ENCODE data around the gene SPOCD1. TPM values are rescaled to one million over a fixed set of nuclear protein-coding genes. Genes with fewer than 3 reads are reported as not detected.
A peak's percentile ranks its signal among the peaks of the same experiment; 100 is the strongest.

The SPOCD1 gene
- polyA plus RNA-seq, 3 donors, result not detected

DNA sequence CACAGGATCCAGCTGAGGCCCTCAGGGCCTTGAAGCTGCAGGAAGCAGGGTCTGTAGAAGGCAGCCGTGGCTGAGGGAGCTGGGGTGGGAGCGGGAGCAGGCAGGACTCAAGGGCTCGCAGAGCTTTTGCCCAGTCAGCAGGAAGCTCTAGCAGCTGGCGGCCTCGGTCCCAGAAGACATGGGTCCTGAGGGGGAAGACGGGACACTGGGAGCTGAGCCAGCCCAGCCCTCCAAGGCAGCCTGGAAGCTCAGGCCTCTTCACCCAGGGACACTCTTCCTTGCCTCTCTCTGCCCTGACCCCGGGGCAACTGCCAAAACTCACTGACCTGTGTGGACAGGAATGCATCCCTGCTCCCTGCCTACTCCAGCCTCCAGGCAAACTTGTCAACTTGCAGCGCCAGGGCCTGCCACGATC lies 60.6 kb downstream of the SPOCD1 start:
- no peak overlapping the region for H3K9ac ChIP-seq (ENCODE audit: insufficient read depth, low read length, poor library complexity, severe bottlenecking)
- Mint-ChIP-seq H3K27me3 (ENCODE audit: low read depth in 3 of 3) (peaks cover 27 to 46% (median 33%) of the 10 kb centered on the region in 3 donors), H3K4me3 (no peak overlapping the region), H3K9me3 (peaks cover 0 to 2% (median 0%) of the 10 kb centered on the region in 7 donors), H3K4me1 (peaks cover 13% of the 10 kb centered on the region), H3K36me3 (peaks cover 2 to 4% of the 10 kb centered on the region in 2 donors), H3K27ac (peak overlapping the region in 1 of 7 donors; percentile 65)
- H3K4me1 ChIP-seq (ENCODE audit: control insufficient read depth in 1 of 2, insufficient read depth in 2 of 2, low read length in 2 of 2), result peaks cover 5 to 10% of the 10 kb centered on the region in 2 donors
- no peak overlapping the region for H3K4me2 ChIP-seq (replicated peaks; ENCODE audit: extremely low read depth, low read length, poor library complexity, severe bottlenecking)
- H4K20me1 ChIP-seq (ENCODE audit: insufficient read depth, low read length), result no peaks in the 10 kb centered on the region
- no peak overlapping the region for H2AFZ ChIP-seq (ENCODE audit: insufficient read depth, low read depth, low read length, poor library complexity, severe bottlenecking)
- no peaks in the 10 kb centered on the region for H3K9me3 ChIP-seq (replicated peaks in 1 of 2; ENCODE audit: control insufficient read depth in 1 of 2, insufficient read depth in 1 of 2, low read length in 2 of 2)
- WGBS (ENCODE audit: insufficient coverage), result 87% methylated on average over 8 of the region's 9 CpGs
- no peak overlapping the region for H3K27ac ChIP-seq (ENCODE audit: low read depth in 1 of 2, low read length in 2 of 2)
- DNase-seq, result no peak
- TF ChIP-seq, protein P1, sequence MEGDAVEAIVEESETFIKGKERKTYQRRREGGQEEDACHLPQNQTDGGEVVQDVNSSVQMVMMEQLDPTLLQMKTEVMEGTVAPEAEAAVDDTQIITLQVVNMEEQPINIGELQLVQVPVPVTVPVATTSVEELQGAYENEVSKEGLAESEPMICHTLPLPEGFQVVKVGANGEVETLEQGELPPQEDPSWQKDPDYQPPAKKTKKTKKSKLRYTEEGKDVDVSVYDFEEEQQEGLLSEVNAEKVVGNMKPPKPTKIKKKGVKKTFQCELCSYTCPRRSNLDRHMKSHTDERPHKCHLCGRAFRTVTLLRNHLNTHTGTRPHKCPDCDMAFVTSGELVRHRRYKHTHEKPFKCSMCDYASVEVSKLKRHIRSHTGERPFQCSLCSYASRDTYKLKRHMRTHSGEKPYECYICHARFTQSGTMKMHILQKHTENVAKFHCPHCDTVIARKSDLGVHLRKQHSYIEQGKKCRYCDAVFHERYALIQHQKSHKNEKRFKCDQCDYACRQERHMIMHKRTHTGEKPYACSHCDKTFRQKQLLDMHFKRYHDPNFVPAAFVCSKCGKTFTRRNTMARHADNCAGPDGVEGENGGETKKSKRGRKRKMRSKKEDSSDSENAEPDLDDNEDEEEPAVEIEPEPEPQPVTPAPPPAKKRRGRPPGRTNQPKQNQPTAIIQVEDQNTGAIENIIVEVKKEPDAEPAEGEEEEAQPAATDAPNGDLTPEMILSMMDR (IDR thresholded peaks at IDR 0.05), result no peak
- no peak overlapping the region for H3K4me3 ChIP-seq (replicated peaks in 1 of 3; ENCODE audit: low read depth in 2 of 3, low read length in 3 of 3)
- intact Hi-C loops (cut with micrococcal nuclease), result no loop called here
- no peaks in the 10 kb centered on the region for H3K36me3 ChIP-seq (replicated peaks in 1 of 2; ENCODE audit: control insufficient read depth in 1 of 2, insufficient read depth in 2 of 2, low read length in 2 of 2)
- H3K27me3 ChIP-seq (ENCODE audit: control insufficient read depth in 2 of 2, insufficient read depth in 2 of 2, low read length in 2 of 2), result peaks cover 7 to 33% of the 10 kb centered on the region in 2 donors
- H3K79me2 ChIP-seq (ENCODE audit: insufficient read depth, low read length), result no peaks in the 10 kb centered on the region

DNA sequence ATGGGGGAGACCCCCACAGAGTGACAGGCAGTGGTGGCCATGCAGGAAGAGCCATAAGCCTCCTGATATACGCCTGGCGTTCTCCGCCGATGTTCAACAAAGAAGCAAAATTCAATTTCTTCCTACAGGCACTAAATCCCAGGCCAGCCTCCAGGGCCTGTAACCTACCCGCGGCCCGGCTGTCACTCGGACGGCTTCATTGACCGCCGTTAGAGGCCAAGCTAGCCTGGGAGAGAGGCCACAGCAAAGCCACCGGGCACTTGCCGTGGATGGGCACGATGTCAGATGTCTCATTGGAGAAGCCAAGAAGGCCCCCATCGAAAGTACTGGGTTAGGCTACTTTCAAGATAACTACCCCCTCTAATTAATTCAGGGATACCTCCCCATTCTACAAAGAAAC lies 61.4 kb downstream of the SPOCD1 start:
- H3K27ac ChIP-seq (ENCODE audit: low read depth in 1 of 2, low read length in 2 of 2), result no peak overlapping the region
- no peaks in the 10 kb centered on the region for H3K9me3 ChIP-seq (replicated peaks in 1 of 2; ENCODE audit: control insufficient read depth in 1 of 2, insufficient read depth in 1 of 2, low read length in 2 of 2)
- Mint-ChIP-seq H3K4me3 (no peak overlapping the region), H3K27me3 (ENCODE audit: low read depth in 3 of 3) (peaks cover 23 to 41% (median 28%) of the 10 kb centered on the region in 3 donors), H3K27ac (no peak overlapping the region), H3K36me3 (no peaks in the 10 kb centered on the region), H3K9me3 (peaks cover 0 to 2% (median 0%) of the 10 kb centered on the region in 7 donors), H3K4me1 (peaks cover 13% of the 10 kb centered on the region)
- H3K4me3 ChIP-seq (replicated peaks in 1 of 3; ENCODE audit: low read depth in 2 of 3, low read length in 3 of 3), result no peak overlapping the region
- no peaks in the 10 kb centered on the region for H4K20me1 ChIP-seq (ENCODE audit: insufficient read depth, low read length)
- H3K27me3 ChIP-seq (ENCODE audit: control insufficient read depth in 2 of 2, insufficient read depth in 2 of 2, low read length in 2 of 2), result peaks cover under 1 to 26% of the 10 kb centered on the region in 2 donors
- no peak overlapping the region for H3K4me2 ChIP-seq (replicated peaks; ENCODE audit: extremely low read depth, low read length, poor library complexity, severe bottlenecking)
- H3K36me3 ChIP-seq (replicated peaks in 1 of 2; ENCODE audit: control insufficient read depth in 1 of 2, insufficient read depth in 2 of 2, low read length in 2 of 2), result no peaks in the 10 kb centered on the region
- H2AFZ ChIP-seq (ENCODE audit: insufficient read depth, low read depth, low read length, poor library complexity, severe bottlenecking), result no peak overlapping the region
- no peak for DNase-seq
- intact Hi-C loops (cut with micrococcal nuclease), result no loop called here
- TF ChIP-seq, protein P1 (IDR thresholded peaks at IDR 0.05), result no peak
- peaks cover 5 to 11% of the 10 kb centered on the region in 2 donors for H3K4me1 ChIP-seq (ENCODE audit: control insufficient read depth in 1 of 2, insufficient read depth in 2 of 2, low read length in 2 of 2)
- 96% methylated on average over 13 of the region's 15 CpGs for WGBS (ENCODE audit: insufficient coverage)
- H3K79me2 ChIP-seq (ENCODE audit: insufficient read depth, low read length), result no peaks in the 10 kb centered on the region
- H3K9ac ChIP-seq (ENCODE audit: insufficient read depth, low read length, poor library complexity, severe bottlenecking), result no peak overlapping the region

Measured in CD14-positive monocyte (primary cell).